Measurements from ENCODE around the gene LYST. TPM values are rescaled to one million over a fixed set of nuclear protein-coding genes. Genes with fewer than 3 reads are reported as not detected.

LYST gene
- polyA plus RNA-seq, 1 donor (not counting 4 experiments of a cell fraction or from before 2014, with no cell fraction given) = 24.7 TPM

- Histone ChIP-seq H3K4me1 (ENCODE audit: control insufficient read depth, extremely low read depth, insufficient read depth, low read length) (peaks cover 13% of the 10 kb centered on the region), H3K9me1 (ENCODE audit: control insufficient read depth, extremely low read depth, insufficient read depth, low read length) (no peaks in the 10 kb centered on the region), H4K20me1 (ENCODE audit: control insufficient read depth, extremely low read depth, insufficient read depth, low read length) (no peaks in the 10 kb centered on the region), H3K36me3 (ENCODE audit: control insufficient read depth in 2 of 2, extremely low read depth in 1 of 2, insufficient read depth in 2 of 2, low read length in 2 of 2) (no peaks in the 10 kb centered on the region), H3K27me3 (ENCODE audit: control insufficient read depth, extremely low read depth, insufficient read depth, low read length) (no peaks in the 10 kb centered on the region), H3K9me3 (ENCODE audit: control insufficient read depth, low read depth, low read length) (no peaks in the 10 kb centered on the region), H3K27ac (ENCODE audit: control insufficient read depth, insufficient read depth, low read length) (no peak overlapping the region), H3K79me2 (ENCODE audit: control insufficient read depth, insufficient read depth, low read length) (no peaks in the 10 kb centered on the region), H2AFZ (ENCODE audit: control insufficient read depth, low read length) (no peak overlapping the region), H3K4me2 (ENCODE audit: control insufficient read depth, extremely low read depth, insufficient read depth, low read depth, low read length) (no peak overlapping the region), H3K9ac (ENCODE audit: control insufficient read depth, extremely low read depth, insufficient read depth, low read length) (no peak overlapping the region), H3K4me3 (ENCODE audit: control insufficient read depth in 2 of 3, extremely low read depth in 1 of 3, insufficient read depth in 2 of 3, low read depth in 1 of 3, low read length in 3 of 3) (no peak overlapping the region)
- DNase-seq (ENCODE audit: low read depth, low spot score) (no peak), FAIRE-seq (no peak)
- dilution Hi-C loops (cut with MboI; ENCODE audit: extremely low pct_ligation_motif_present, low sequenced_read_pairs) = no loop called here
- TF ChIP-seq EZH2 (IDR thresholded peaks at IDR 0.05; ENCODE audit: low read length) (no peak), CTCF (optimal IDR thresholded peaks at IDR 0.05 in 1 of 3, IDR thresholded peaks at IDR 0.05 in 1 of 3, conservative IDR thresholded peaks at IDR 0.05 in 1 of 3; ENCODE audit: extremely low read depth in 1 of 3, insufficient read depth in 2 of 3, low read length in 3 of 3) (no peak)
Observed at GRCh38 chr1:235818632-235819136, 48.0 kb downstream of the LYST start.

- Histone ChIP-seq H3K9me3 (ENCODE audit: control insufficient read depth, low read depth, low read length) (no peaks in the 10 kb centered on the region), H3K27ac (ENCODE audit: control insufficient read depth, insufficient read depth, low read length) (no peak overlapping the region), H2AFZ (ENCODE audit: control insufficient read depth, low read length) (no peak overlapping the region), H3K36me3 (ENCODE audit: control insufficient read depth in 2 of 2, extremely low read depth in 1 of 2, insufficient read depth in 2 of 2, low read length in 2 of 2) (no peaks in the 10 kb centered on the region), H3K9me1 (ENCODE audit: control insufficient read depth, extremely low read depth, insufficient read depth, low read length) (no peaks in the 10 kb centered on the region), H3K4me1 (ENCODE audit: control insufficient read depth, extremely low read depth, insufficient read depth, low read length) (peaks cover 7% of the 10 kb centered on the region), H3K4me3 (ENCODE audit: control insufficient read depth in 2 of 3, extremely low read depth in 1 of 3, insufficient read depth in 2 of 3, low read depth in 1 of 3, low read length in 3 of 3) (no peak overlapping the region), H3K9ac (ENCODE audit: control insufficient read depth, extremely low read depth, insufficient read depth, low read length) (no peak overlapping the region), H3K27me3 (ENCODE audit: control insufficient read depth, extremely low read depth, insufficient read depth, low read length) (no peaks in the 10 kb centered on the region), H3K4me2 (ENCODE audit: control insufficient read depth, extremely low read depth, insufficient read depth, low read depth, low read length) (no peak overlapping the region), H3K79me2 (ENCODE audit: control insufficient read depth, insufficient read depth, low read length) (no peaks in the 10 kb centered on the region), H4K20me1 (ENCODE audit: control insufficient read depth, extremely low read depth, insufficient read depth, low read length) (no peaks in the 10 kb centered on the region)
- no peak for FAIRE-seq
- no peak for DNase-seq (ENCODE audit: low read depth, low spot score)
- no peak for TF ChIP-seq EZH2 (IDR thresholded peaks at IDR 0.05; ENCODE audit: low read length)
- no peak for TF ChIP-seq CTCF (optimal IDR thresholded peaks at IDR 0.05 in 1 of 3, IDR thresholded peaks at IDR 0.05 in 1 of 3, conservative IDR thresholded peaks at IDR 0.05 in 1 of 3; ENCODE audit: extremely low read depth in 1 of 3, insufficient read depth in 2 of 3, low read length in 3 of 3)
- dilution Hi-C loops (cut with MboI; ENCODE audit: extremely low pct_ligation_motif_present, low sequenced_read_pairs) = no loop called here
Observed at GRCh38 chr1:235817101-235817728, 49.5 kb downstream of the LYST start.
